ENCODE results near the gene ZMYM2.

DNA sequence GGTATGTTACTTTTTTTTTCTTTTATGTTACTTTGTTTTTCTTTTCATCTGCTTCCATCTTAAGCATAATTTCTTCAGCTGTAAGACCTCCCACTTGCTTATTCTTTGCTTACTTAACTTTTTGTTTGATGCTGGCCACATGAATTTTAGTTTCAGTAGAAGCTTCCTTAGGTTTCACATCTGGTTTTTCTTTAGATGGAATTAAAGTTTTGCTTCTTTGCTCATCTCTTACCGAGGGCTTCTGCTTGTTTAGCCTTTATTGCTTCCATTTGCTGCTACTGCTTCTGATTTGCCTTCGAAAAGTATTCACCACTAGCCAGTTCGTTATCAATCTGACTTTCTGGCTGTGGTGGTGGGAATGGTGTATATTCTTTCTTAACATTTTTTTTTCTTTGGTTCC, 111.4 kb downstream of the ZMYM2 start:
- no peak for TF ChIP-seq GATA2 (IDR thresholded peaks at IDR 0.05; ENCODE audit: low read depth, low read length)
- TF ChIP-seq GATA3 (IDR thresholded peaks at IDR 0.05; ENCODE audit: low read depth, low read length): no peak

Data from SH-SY5Y (cell line).